Renal cortical epithelial cell (primary cell): Measurements from ENCODE around the gene UNC80. TPM values are rescaled to one million over a fixed set of nuclear protein-coding genes. Genes with fewer than 3 reads are reported as not detected.

Source experiments
- DNase-seq: peaks from one replicate; pipeline ENCODE4 v3.0.0-alpha.2; 2011; ENCODE audit warnings: low read depth
- total RNA-seq: library from RNA; depleted of rRNA; stranded (reverse); fragments of >200 nt; gene quantifications from 2 replicates; pipeline ENCODE4 v1.2.3, GENCODE V29; 2014

Gene UNC80
- total RNA-seq, 1 donor from 2014 or later, result 0.05 TPM

- DNase-seq, result no peak
Measured at GRCh38 chr2:210020138-210020537, 248.5 kb downstream of the UNC80 start.

- no peak for DNase-seq
Measured at GRCh38 chr2:210022824-210023223, 251.2 kb downstream of the UNC80 start.

GRCh38 chr2:210027608-210028007, 256.0 kb downstream of the UNC80 start:
- no peak for DNase-seq

GRCh38 chr2:210028178-210028577, 256.5 kb downstream of the UNC80 start:
- DNase-seq, result peak; percentile 21

- DNase-seq, result no peak
Measured at GRCh38 chr2:210034087-210034683, 262.6 kb downstream of the UNC80 start.

- no peak for DNase-seq
Measured at GRCh38 chr2:210035679-210036078, 264.0 kb downstream of the UNC80 start.

GRCh38 chr2:210038078-210038477, 266.4 kb downstream of the UNC80 start:
- no peak for DNase-seq

GRCh38 chr2:210046851-210047500, 275.3 kb downstream of the UNC80 start:
- DNase-seq, result no peak

Other genes with a start within 250 kb of the UNC80 start
- gene RPE, start 230.8 kb downstream of the UNC80 start, total RNA-seq, result 120 and 134 TPM in 2 replicates